Keratinocyte (primary cell): ENCODE measurements around the gene FASN. TPM values are rescaled to one million over a fixed set of nuclear protein-coding genes. Genes with fewer than 3 reads are reported as not detected.

ENCODE experiments used
- DNase-seq: peaks from one replicate; pipeline ENCODE4 v3.0.0-alpha.2; 2011; ENCODE audit warnings: low read depth, missing footprints, low spot score
- FAIRE-seq: peaks from 2 replicates; lab custom pipeline; 2011; peaks lifted over from hg19 to GRCh38; lab: Jason Lieb, UNC
- H2AFZ ChIP-seq: 2 replicates; pipeline ENCODE4 v1.6.0; 2012; ENCODE audit warnings: low read length, control low read depth, inconsistent platforms; ENCODE audit not compliant: control insufficient read depth
- H3K27ac ChIP-seq: 2 replicates; pipeline ENCODE4 v1.5.1; 2011; ENCODE audit warnings: low read length; ENCODE audit not compliant: control insufficient read depth, insufficient read depth
- H3K27me3 ChIP-seq: 3 replicates; pipeline ENCODE4 v1.6.0; 2011; ENCODE audit warnings: low read length; ENCODE audit not compliant: control insufficient read depth, insufficient read depth; ENCODE audit errors: extremely low read depth
- H3K36me3 ChIP-seq, 2 experiments: 2 replicates in 1 of 2; 3 replicates in 1 of 2; pipeline ENCODE4 v1.5.1; 2011; ENCODE audit warnings: low read length in 2 of 2, mild to moderate bottlenecking in 1 of 2; ENCODE audit not compliant: control insufficient read depth in 2 of 2, insufficient read depth in 2 of 2; ENCODE audit errors: extremely low read depth in 1 of 2
- H3K4me1 ChIP-seq: 3 replicates; pipeline ENCODE4 v1.5.1; 2011; ENCODE audit warnings: low read length; ENCODE audit not compliant: control insufficient read depth, insufficient read depth; ENCODE audit errors: extremely low read depth
- H3K4me2 ChIP-seq: 3 replicates; pipeline ENCODE4 v1.6.0; 2011; ENCODE audit warnings: low read depth, low read length; ENCODE audit not compliant: control insufficient read depth, insufficient read depth; ENCODE audit errors: extremely low read depth
- H3K4me3 ChIP-seq, 3 experiments: fragments of 200-600 bp in 1 of 3; sonication (generic) in 1 of 3; 2 replicates in 2 of 3; 3 replicates in 1 of 3; pipeline ENCODE4 v1.5.1; 2011 to 2016; ENCODE audit warnings: low read length in 3 of 3, mild to moderate bottlenecking in 3 of 3, control low read depth in 2 of 3, inconsistent platforms in 1 of 3, low read depth in 1 of 3, mixed read lengths in 1 of 3, mixed run types in 1 of 3, moderate library complexity in 1 of 3; ENCODE audit not compliant: control insufficient read depth in 2 of 3, insufficient read depth in 2 of 3; ENCODE audit errors: extremely low read depth in 1 of 3
- H3K79me2 ChIP-seq: 2 replicates; pipeline ENCODE4 v1.6.0; 2012; ENCODE audit warnings: low read length; ENCODE audit not compliant: control insufficient read depth, insufficient read depth
- H3K9ac ChIP-seq: 3 replicates; pipeline ENCODE4 v1.6.0; 2011; ENCODE audit warnings: low read length; ENCODE audit not compliant: control insufficient read depth, insufficient read depth; ENCODE audit errors: extremely low read depth
- H3K9me1 ChIP-seq: 3 replicates; pipeline ENCODE4 v1.6.0; 2011; ENCODE audit warnings: low read length; ENCODE audit not compliant: control insufficient read depth, insufficient read depth; ENCODE audit errors: extremely low read depth
- H3K9me3 ChIP-seq: 2 replicates; pipeline ENCODE4 v1.5.1; 2012; ENCODE audit warnings: low read depth, low read length; ENCODE audit not compliant: control insufficient read depth
- H4K20me1 ChIP-seq: 3 replicates; pipeline ENCODE4 v1.6.0; 2011; ENCODE audit warnings: low read length; ENCODE audit not compliant: control insufficient read depth, insufficient read depth; ENCODE audit errors: extremely low read depth
- EZH2 ChIP-seq: IDR thresholded peaks from one replicate; pipeline ENCODE4 v1.6.1; 2012; ENCODE audit warnings: inconsistent platforms, mild to moderate bottlenecking, low read length, moderate library complexity
- dilution Hi-C: fragments of 300-500 bp; cut with MboI; formaldehyde crosslinking; loops from one replicate; pipeline ENCODE4 v1.7.0; 2020; ENCODE audit warnings: low sequenced_read_pairs; ENCODE audit not compliant: extremely low pct_ligation_motif_present
- polyA plus RNA-seq, 5 experiments: library from polyadenylated mRNA; depleted of rRNA in 3 of 5; stranded (reverse) in 3 of 5; stranded (forward) in 1 of 5; unstranded in 1 of 5; fragments of >200 nt; gene quantifications; 1 replicate in 1 of 5; 2 replicates in 3 of 5; 3 replicates in 1 of 5; pipeline versions ENCODE4 v1.2.1 to v1.2.3, GENCODE V29; 2011 to 2012; ENCODE audit warnings: missing spikeins in 2 of 5, low read depth in 1 of 5, low replicate concordance in 1 of 5
- TF ChIP-seq, protein P1 (sequence below), 3 experiments: IDR thresholded peaks in 1 of 3; conservative IDR thresholded peaks in 1 of 3; optimal IDR thresholded peaks in 1 of 3; 2 replicates in 2 of 3; 3 replicates in 1 of 3; pipeline versions ENCODE3 to v1.5.1; 2011; ENCODE audit warnings: low read length in 3 of 3, mild to moderate bottlenecking in 3 of 3, moderate library complexity in 2 of 3, control low read depth in 1 of 3, inconsistent platforms in 1 of 3; ENCODE audit not compliant: insufficient read depth in 2 of 3; ENCODE audit errors: extremely low read depth in 1 of 3

The FASN gene
- polyA plus RNA-seq, 1 donor (not counting 4 experiments of a cell fraction or from before 2014, with no cell fraction given): 44.7 TPM

DNA sequence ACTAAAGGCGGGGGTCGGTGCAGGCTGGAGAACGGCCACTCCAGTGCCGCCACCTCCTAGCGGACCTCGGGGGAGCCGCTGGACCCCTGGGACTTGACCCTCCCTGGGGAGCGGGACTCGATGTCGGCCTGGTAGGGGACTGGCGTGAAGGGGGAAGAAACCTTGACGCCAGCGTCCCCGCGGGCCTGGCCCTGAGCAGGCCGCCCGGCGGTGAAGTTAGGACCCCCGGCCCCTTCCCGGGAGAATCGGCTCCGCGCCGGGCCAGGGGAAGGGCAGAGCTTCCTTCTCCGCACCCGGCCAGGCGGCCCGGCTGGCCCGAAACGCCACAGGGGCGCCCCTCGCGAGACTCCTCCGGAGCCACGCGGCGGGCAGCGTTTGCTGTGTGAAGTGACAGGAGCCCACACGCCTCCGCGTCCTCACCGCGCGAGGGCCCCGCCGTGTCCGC is 32.8 kb downstream of the FASN start:
- Histone ChIP-seq H3K27ac (peak overlapping the region; percentile 52), H3K4me3 (peak overlapping the region; percentile 78 to 84 (median 84)), H3K4me1 (peaks cover 13% of the 10 kb centered on the region), H3K9me3 (no peaks in the 10 kb centered on the region), H3K4me2 (peak overlapping the region; percentile 93), H3K36me3 (peaks cover 16 to 17% of the 10 kb centered on the region in 2 experiments), H3K27me3 (no peaks in the 10 kb centered on the region), H3K79me2 (peaks cover 20% of the 10 kb centered on the region), H4K20me1 (peaks cover 9% of the 10 kb centered on the region), H3K9me1 (no peaks in the 10 kb centered on the region), H3K9ac (peak overlapping the region; percentile 83), H2AFZ (peak overlapping the region; percentile 5)
- no peak for DNase-seq
- TF ChIP-seq, protein P1, sequence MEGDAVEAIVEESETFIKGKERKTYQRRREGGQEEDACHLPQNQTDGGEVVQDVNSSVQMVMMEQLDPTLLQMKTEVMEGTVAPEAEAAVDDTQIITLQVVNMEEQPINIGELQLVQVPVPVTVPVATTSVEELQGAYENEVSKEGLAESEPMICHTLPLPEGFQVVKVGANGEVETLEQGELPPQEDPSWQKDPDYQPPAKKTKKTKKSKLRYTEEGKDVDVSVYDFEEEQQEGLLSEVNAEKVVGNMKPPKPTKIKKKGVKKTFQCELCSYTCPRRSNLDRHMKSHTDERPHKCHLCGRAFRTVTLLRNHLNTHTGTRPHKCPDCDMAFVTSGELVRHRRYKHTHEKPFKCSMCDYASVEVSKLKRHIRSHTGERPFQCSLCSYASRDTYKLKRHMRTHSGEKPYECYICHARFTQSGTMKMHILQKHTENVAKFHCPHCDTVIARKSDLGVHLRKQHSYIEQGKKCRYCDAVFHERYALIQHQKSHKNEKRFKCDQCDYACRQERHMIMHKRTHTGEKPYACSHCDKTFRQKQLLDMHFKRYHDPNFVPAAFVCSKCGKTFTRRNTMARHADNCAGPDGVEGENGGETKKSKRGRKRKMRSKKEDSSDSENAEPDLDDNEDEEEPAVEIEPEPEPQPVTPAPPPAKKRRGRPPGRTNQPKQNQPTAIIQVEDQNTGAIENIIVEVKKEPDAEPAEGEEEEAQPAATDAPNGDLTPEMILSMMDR (optimal IDR thresholded peaks at IDR 0.05 in 1 of 3, IDR thresholded peaks at IDR 0.05 in 1 of 3, conservative IDR thresholded peaks at IDR 0.05 in 1 of 3; ENCODE audit: extremely low read depth in 1 of 3, insufficient read depth in 2 of 3, low read length in 3 of 3): no peak
- no peak for TF ChIP-seq EZH2
- FAIRE-seq: no peak
- dilution Hi-C loops: no loop called here

DNA sequence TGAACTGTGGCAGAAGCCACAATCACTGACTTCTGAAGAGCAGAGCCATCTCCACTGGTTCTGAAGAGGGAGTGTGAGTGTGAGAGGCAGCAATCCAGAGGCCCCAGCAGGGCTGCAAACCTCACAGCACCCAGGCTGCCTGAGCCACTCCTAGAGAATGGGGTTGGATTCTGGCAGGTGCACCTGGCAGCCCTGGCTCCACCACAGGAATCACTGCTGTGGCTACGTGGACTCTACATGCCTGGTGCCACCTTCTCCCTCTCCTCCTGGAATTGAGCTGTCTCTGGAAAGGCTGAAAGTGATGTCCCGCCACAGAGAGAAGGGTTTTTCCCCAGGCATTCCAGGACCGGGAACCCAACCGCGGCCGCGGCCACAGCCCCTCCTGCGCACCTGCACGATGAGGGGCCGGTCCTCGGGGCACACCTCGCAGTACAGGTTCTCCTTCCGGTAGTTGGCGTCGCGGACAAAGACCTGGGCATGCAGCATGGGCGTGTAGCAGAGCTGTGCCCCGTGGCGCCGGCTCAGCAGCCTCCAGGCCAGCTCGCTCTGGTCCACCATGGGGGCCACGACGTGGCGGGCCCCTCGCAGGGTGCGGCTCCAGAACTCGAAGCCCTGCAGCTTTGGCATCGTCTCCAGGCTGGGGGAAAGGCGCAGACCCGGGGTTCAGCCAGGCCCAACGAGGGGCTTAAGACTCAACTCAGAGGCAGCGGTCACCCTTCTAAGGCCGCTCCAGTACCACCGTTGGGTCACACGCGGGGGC is 33.4 kb downstream of the FASN start:
- Histone ChIP-seq H3K4me2 (peak overlapping the region; percentile 93), H4K20me1 (peaks cover 9% of the 10 kb centered on the region), H3K36me3 (peaks cover 18 to 20% of the 10 kb centered on the region in 2 experiments), H3K79me2 (peaks cover 20% of the 10 kb centered on the region), H2AFZ (no peak overlapping the region), H3K9me1 (no peaks in the 10 kb centered on the region), H3K27me3 (no peaks in the 10 kb centered on the region), H3K9ac (peak overlapping the region; percentile 83), H3K4me1 (peaks cover 13% of the 10 kb centered on the region), H3K9me3 (no peaks in the 10 kb centered on the region), H3K4me3 (peak overlapping the region; percentile 78 to 84 (median 84)), H3K27ac (peak overlapping the region; percentile 52)
- DNase-seq (no peak), FAIRE-seq (no peak)
- dilution Hi-C loops: no loop called here
- TF ChIP-seq EZH2: no peak
- TF ChIP-seq, protein P1 (optimal IDR thresholded peaks at IDR 0.05 in 1 of 3, IDR thresholded peaks at IDR 0.05 in 1 of 3, conservative IDR thresholded peaks at IDR 0.05 in 1 of 3; ENCODE audit: extremely low read depth in 1 of 3, insufficient read depth in 2 of 3, low read length in 3 of 3): peak in 1 of 3 experiments; percentile 4
